ENCODE data around the gene ZRANB2.

The ZRANB2 gene

DNA sequence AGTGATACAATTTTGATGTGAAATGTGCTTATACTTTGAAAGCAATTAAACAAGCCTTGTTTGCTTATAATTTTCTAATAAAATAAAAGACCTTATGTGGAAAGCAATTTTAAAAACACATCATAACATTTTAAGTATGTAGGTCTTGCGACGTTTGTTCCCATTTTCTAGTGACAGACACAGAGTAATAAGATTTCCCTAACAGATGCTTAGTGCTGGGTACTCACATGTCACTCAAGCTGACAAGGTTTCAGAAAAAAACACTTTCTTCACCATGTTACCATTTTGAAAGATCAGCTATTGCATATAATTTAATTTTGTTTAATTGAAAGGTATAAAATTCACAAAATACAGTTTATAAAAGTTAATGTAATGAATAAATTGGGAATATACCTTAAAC is 14.1 kb upstream of the ZRANB2 start:
- Histone ChIP-seq H4K8ac (ENCODE audit: low read depth, low read length) (no peak overlapping the region), H2BK5ac (ENCODE audit: low read length) (no peak overlapping the region), H3K9me3 (replicated peaks in 1 of 2; ENCODE audit: control insufficient read depth in 2 of 2, insufficient read depth in 1 of 2, low read depth in 1 of 2, low read length in 2 of 2) (no peaks in the 10 kb centered on the region), H3K18ac (ENCODE audit: low read length) (no peak overlapping the region), H3K4me1 (ENCODE audit: control insufficient read depth in 2 of 2, insufficient read depth in 1 of 2, low read depth in 1 of 2, low read length in 2 of 2) (no peaks in the 10 kb centered on the region), H3K36me3 (replicated peaks in 1 of 2; ENCODE audit: control insufficient read depth in 2 of 2, insufficient read depth in 2 of 2, low read length in 2 of 2) (no peaks in the 10 kb centered on the region), H2BK15ac (ENCODE audit: low read length) (no peak overlapping the region), H3K9ac (ENCODE audit: low read depth, low read length, poor library complexity) (no peak overlapping the region), H4K91ac (ENCODE audit: low read depth, low read length, poor library complexity) (no peak overlapping the region), H3K14ac (ENCODE audit: low read length) (no peak overlapping the region), H3K23ac (ENCODE audit: low read depth, low read length, poor library complexity) (no peak overlapping the region), H2AK5ac (ENCODE audit: low read depth, low read length) (no peak overlapping the region), H2BK12ac (ENCODE audit: low read length) (no peak overlapping the region), H3K4me2 (ENCODE audit: insufficient read depth, low read length, poor library complexity, severe bottlenecking) (no peak overlapping the region), H2BK120ac (ENCODE audit: low read depth, low read length) (no peak overlapping the region), H2AFZ (ENCODE audit: low read length) (no peak overlapping the region), H3K27me3 (ENCODE audit: control insufficient read depth in 3 of 3, insufficient read depth in 3 of 3, low read depth in 1 of 3, low read length in 3 of 3) (no peaks in the 10 kb centered on the region), H3K27ac (replicated peaks; ENCODE audit: low read length) (no peak overlapping the region), H3K79me1 (ENCODE audit: low read depth, low read length) (no peaks in the 10 kb centered on the region), H3K4ac (ENCODE audit: low read length) (no peak overlapping the region), H3K4me3 (ENCODE audit: low read length in 2 of 2) (no peak overlapping the region)
- DNase-seq (ENCODE audit: low spot score) = no peak
- no CpG with 5 or more reads among the region's 2 CpGs for WGBS, 2 donors (ENCODE audit: extremely low coverage in 2 of 2, insufficient read length in 2 of 2, insufficient replicate concordance in 1 of 2)

DNA sequence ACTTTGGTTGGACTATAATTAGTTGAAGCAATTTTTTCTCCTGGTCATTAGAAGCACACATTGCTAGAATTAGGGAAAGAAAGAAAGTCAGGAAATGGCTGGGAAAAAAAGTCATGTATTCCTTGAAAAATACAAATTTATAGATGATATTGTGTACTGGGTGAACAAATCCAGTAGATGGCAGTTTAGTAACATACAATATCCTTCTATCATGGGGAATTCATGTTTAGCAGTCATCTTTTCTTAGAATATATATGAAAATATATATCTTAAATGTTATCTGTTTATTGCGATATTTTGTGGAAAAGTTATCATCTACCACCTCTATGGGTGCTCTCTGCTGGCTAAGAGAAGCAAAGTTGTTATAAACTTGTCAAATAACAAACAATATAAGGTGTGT is 13.1 kb upstream of the ZRANB2 start:
- Histone ChIP-seq H3K4me2 (ENCODE audit: insufficient read depth, low read length, poor library complexity, severe bottlenecking) (no peak overlapping the region), H3K27ac (replicated peaks; ENCODE audit: low read length) (no peak overlapping the region), H3K4me3 (ENCODE audit: low read length in 2 of 2) (no peak overlapping the region), H3K4me1 (ENCODE audit: control insufficient read depth in 2 of 2, insufficient read depth in 1 of 2, low read depth in 1 of 2, low read length in 2 of 2) (no peaks in the 10 kb centered on the region), H2BK5ac (ENCODE audit: low read length) (no peak overlapping the region), H3K9me3 (replicated peaks in 1 of 2; ENCODE audit: control insufficient read depth in 2 of 2, insufficient read depth in 1 of 2, low read depth in 1 of 2, low read length in 2 of 2) (no peaks in the 10 kb centered on the region), H3K18ac (ENCODE audit: low read length) (no peak overlapping the region), H2BK120ac (ENCODE audit: low read depth, low read length) (no peak overlapping the region), H3K9ac (ENCODE audit: low read depth, low read length, poor library complexity) (no peak overlapping the region), H3K79me1 (ENCODE audit: low read depth, low read length) (no peaks in the 10 kb centered on the region), H2AK5ac (ENCODE audit: low read depth, low read length) (no peak overlapping the region), H4K91ac (ENCODE audit: low read depth, low read length, poor library complexity) (no peak overlapping the region), H4K8ac (ENCODE audit: low read depth, low read length) (no peak overlapping the region), H3K14ac (ENCODE audit: low read length) (no peak overlapping the region), H3K23ac (ENCODE audit: low read depth, low read length, poor library complexity) (no peak overlapping the region), H2BK12ac (ENCODE audit: low read length) (no peak overlapping the region), H3K27me3 (ENCODE audit: control insufficient read depth in 3 of 3, insufficient read depth in 3 of 3, low read depth in 1 of 3, low read length in 3 of 3) (no peaks in the 10 kb centered on the region), H3K36me3 (replicated peaks in 1 of 2; ENCODE audit: control insufficient read depth in 2 of 2, insufficient read depth in 2 of 2, low read length in 2 of 2) (no peaks in the 10 kb centered on the region), H3K4ac (ENCODE audit: low read length) (no peak overlapping the region), H2BK15ac (ENCODE audit: low read length) (no peak overlapping the region), H2AFZ (ENCODE audit: low read length) (no peak overlapping the region)
- DNase-seq (ENCODE audit: low spot score) = no peak
- WGBS, 2 donors (ENCODE audit: extremely low coverage in 2 of 2, insufficient read length in 2 of 2, insufficient replicate concordance in 1 of 2) = no CpG with 5 or more reads among the region's 1 CpG

- Histone ChIP-seq H3K4me1 (ENCODE audit: control insufficient read depth in 2 of 2, insufficient read depth in 1 of 2, low read depth in 1 of 2, low read length in 2 of 2) (no peaks in the 10 kb centered on the region), H2BK5ac (ENCODE audit: low read length) (no peak overlapping the region), H2AK5ac (ENCODE audit: low read depth, low read length) (no peak overlapping the region), H3K36me3 (replicated peaks in 1 of 2; ENCODE audit: control insufficient read depth in 2 of 2, insufficient read depth in 2 of 2, low read length in 2 of 2) (no peaks in the 10 kb centered on the region), H3K79me1 (ENCODE audit: low read depth, low read length) (no peaks in the 10 kb centered on the region), H3K18ac (ENCODE audit: low read length) (no peak overlapping the region), H3K14ac (ENCODE audit: low read length) (no peak overlapping the region), H2AFZ (ENCODE audit: low read length) (peak overlapping the region; percentile 51), H4K91ac (ENCODE audit: low read depth, low read length, poor library complexity) (no peak overlapping the region), H3K9me3 (replicated peaks in 1 of 2; ENCODE audit: control insufficient read depth in 2 of 2, insufficient read depth in 1 of 2, low read depth in 1 of 2, low read length in 2 of 2) (no peaks in the 10 kb centered on the region), H4K8ac (ENCODE audit: low read depth, low read length) (no peak overlapping the region), H2BK12ac (ENCODE audit: low read length) (no peak overlapping the region), H2BK120ac (ENCODE audit: low read depth, low read length) (no peak overlapping the region), H3K4me3 (ENCODE audit: low read length in 2 of 2) (no peak overlapping the region), H3K27ac (replicated peaks; ENCODE audit: low read length) (no peak overlapping the region), H3K23ac (ENCODE audit: low read depth, low read length, poor library complexity) (no peak overlapping the region), H2BK15ac (ENCODE audit: low read length) (no peak overlapping the region), H3K4ac (ENCODE audit: low read length) (no peak overlapping the region), H3K27me3 (ENCODE audit: control insufficient read depth in 3 of 3, insufficient read depth in 3 of 3, low read depth in 1 of 3, low read length in 3 of 3) (no peaks in the 10 kb centered on the region), H3K4me2 (ENCODE audit: insufficient read depth, low read length, poor library complexity, severe bottlenecking) (no peak overlapping the region), H3K9ac (ENCODE audit: low read depth, low read length, poor library complexity) (no peak overlapping the region)
- WGBS, 2 donors (ENCODE audit: extremely low coverage in 2 of 2, insufficient read length in 2 of 2, insufficient replicate concordance in 1 of 2) = no CpG with 5 or more reads among the region's 6 CpGs
- no peak for DNase-seq (ENCODE audit: low spot score)
Measured at GRCh38 chr1:71089536-71090270, 8.9 kb upstream of the ZRANB2 start.

DNA sequence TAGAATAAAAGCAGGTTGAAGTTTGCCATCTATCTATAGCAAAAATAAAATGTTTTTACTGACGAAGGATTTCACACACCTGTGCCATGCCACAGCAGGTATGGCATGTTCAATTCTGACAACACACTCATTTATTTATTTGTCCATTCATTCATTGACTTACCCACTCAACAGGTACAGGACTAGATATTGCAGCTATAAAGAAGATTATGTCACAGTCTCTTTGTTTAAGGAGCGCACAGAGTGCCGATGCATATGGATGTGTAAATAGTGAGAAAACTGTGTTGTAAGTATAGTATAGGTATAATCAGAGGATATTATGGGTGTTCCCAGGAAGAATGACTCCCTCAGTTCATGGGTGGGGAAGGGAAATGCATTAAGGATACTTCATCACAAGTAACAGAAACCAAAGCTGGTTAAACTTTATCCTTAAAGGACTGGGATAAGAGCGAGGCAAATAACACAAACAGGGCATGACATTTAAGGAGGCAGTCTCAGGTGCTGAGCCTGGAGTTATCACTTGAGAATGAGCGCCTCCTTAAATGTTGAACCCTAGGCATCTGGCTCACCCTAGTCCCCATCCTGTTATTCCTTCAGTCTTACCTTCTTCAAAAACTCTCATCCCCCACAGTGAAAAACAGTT is 7.9 kb upstream of the ZRANB2 start:
- Histone ChIP-seq H4K8ac (ENCODE audit: low read depth, low read length) (no peak overlapping the region), H2BK12ac (ENCODE audit: low read length) (no peak overlapping the region), H2BK120ac (ENCODE audit: low read depth, low read length) (no peak overlapping the region), H3K18ac (ENCODE audit: low read length) (no peak overlapping the region), H3K23ac (ENCODE audit: low read depth, low read length, poor library complexity) (no peak overlapping the region), H3K36me3 (replicated peaks in 1 of 2; ENCODE audit: control insufficient read depth in 2 of 2, insufficient read depth in 2 of 2, low read length in 2 of 2) (no peaks in the 10 kb centered on the region), H3K4me3 (ENCODE audit: low read length in 2 of 2) (no peak overlapping the region), H2BK15ac (ENCODE audit: low read length) (no peak overlapping the region), H3K79me1 (ENCODE audit: low read depth, low read length) (no peaks in the 10 kb centered on the region), H2BK5ac (ENCODE audit: low read length) (no peak overlapping the region), H3K27ac (replicated peaks; ENCODE audit: low read length) (no peak overlapping the region), H3K9me3 (replicated peaks in 1 of 2; ENCODE audit: control insufficient read depth in 2 of 2, insufficient read depth in 1 of 2, low read depth in 1 of 2, low read length in 2 of 2) (no peaks in the 10 kb centered on the region), H3K4ac (ENCODE audit: low read length) (no peak overlapping the region), H4K91ac (ENCODE audit: low read depth, low read length, poor library complexity) (no peak overlapping the region), H3K9ac (ENCODE audit: low read depth, low read length, poor library complexity) (no peak overlapping the region), H3K14ac (ENCODE audit: low read length) (no peak overlapping the region), H3K4me1 (ENCODE audit: control insufficient read depth in 2 of 2, insufficient read depth in 1 of 2, low read depth in 1 of 2, low read length in 2 of 2) (no peaks in the 10 kb centered on the region), H2AFZ (ENCODE audit: low read length) (no peak overlapping the region), H2AK5ac (ENCODE audit: low read depth, low read length) (no peak overlapping the region), H3K27me3 (ENCODE audit: control insufficient read depth in 3 of 3, insufficient read depth in 3 of 3, low read depth in 1 of 3, low read length in 3 of 3) (no peaks in the 10 kb centered on the region), H3K4me2 (ENCODE audit: insufficient read depth, low read length, poor library complexity, severe bottlenecking) (no peak overlapping the region)
- WGBS, 2 donors (ENCODE audit: extremely low coverage in 2 of 2, insufficient read length in 2 of 2, insufficient replicate concordance in 1 of 2) = no CpG with 5 or more reads among the region's 5 CpGs
- DNase-seq (ENCODE audit: low spot score) = no peak

Data from neuronal stem cell (in vitro differentiated cells).